GM23338 (cell line): ENCODE measurements around the gene KANK3. TPM values are rescaled to one million over a fixed set of nuclear protein-coding genes. Genes with fewer than 3 reads are reported as not detected.
A peak's percentile ranks its signal among the peaks of the same experiment; 100 is the strongest.

Experiments used
- ATAC-seq: fragments of 200-7000 bp; cut with Tn5 transposase; 3 replicates; pipeline ENCODE4 v1.9.1; 2020
- DNase-seq: peaks from one replicate; pipeline ENCODE4 v3.0.0-alpha.2; 2015; ENCODE audit warnings: low spot score
- H2AFZ ChIP-seq: fragments of 200-600 bp; sonication (generic); 2 replicates; pipeline ENCODE4 v1.8.0; 2016; ENCODE audit warnings: antibody characterized with exemption, mild to moderate bottlenecking, moderate library complexity
- H3F3A ChIP-seq: fragments of 200-600 bp; sonication (generic); replicated peaks from 2 replicates; pipeline ENCODE4 v1.8.0; 2017; ENCODE audit warnings: antibody characterized with exemption, mixed run types, low read depth
- H3K27ac ChIP-seq: fragments of 200-600 bp; sonication (generic); 2 replicates; pipeline ENCODE4 v1.6.1; 2016; ENCODE audit warnings: low read depth
- H3K27me3 ChIP-seq: fragments of 200-600 bp; sonication (generic); 2 replicates; pipeline ENCODE4 v1.8.0; 2016; ENCODE audit warnings: mild to moderate bottlenecking, mixed run types, moderate library complexity; ENCODE audit not compliant: insufficient read depth
- H3K36me3 ChIP-seq: fragments of 200-600 bp; sonication (generic); 2 replicates; pipeline ENCODE4 v1.8.0; 2016; ENCODE audit warnings: mild to moderate bottlenecking; ENCODE audit not compliant: insufficient read depth
- H3K4me1 ChIP-seq: fragments of 200-600 bp; sonication (generic); 2 replicates; pipeline ENCODE4 v1.8.0; 2016; ENCODE audit warnings: mild to moderate bottlenecking, moderate library complexity; ENCODE audit not compliant: insufficient read depth
- H3K4me2 ChIP-seq: fragments of 200-600 bp; sonication (generic); 2 replicates; pipeline ENCODE4 v1.7.1; 2017; ENCODE audit warnings: mixed run types
- H3K4me3 ChIP-seq: fragments of 200-600 bp; sonication (generic); 2 replicates; pipeline ENCODE4 v1.6.1; 2016; ENCODE audit warnings: mixed run types
- H3K79me2 ChIP-seq: fragments of 200-600 bp; sonication (generic); replicated peaks from 2 replicates; pipeline ENCODE4 v1.8.0; 2017; ENCODE audit warnings: mild to moderate bottlenecking; ENCODE audit not compliant: insufficient read depth
- H3K9me2 ChIP-seq: fragments of 200-600 bp; sonication (generic); 2 replicates; pipeline ENCODE4 v1.8.0; 2017; ENCODE audit not compliant: insufficient read depth
- H4K20me1 ChIP-seq: fragments of 200-600 bp; sonication (generic); replicated peaks from 2 replicates; pipeline ENCODE4 v1.8.0; 2017; ENCODE audit warnings: mild to moderate bottlenecking; ENCODE audit not compliant: insufficient read depth
- H3K27ac Mint-ChIP-seq: 2 replicates; pipeline ENCODE4 v1.8.0; 2020; ENCODE audit warnings: inconsistent platforms, mild to moderate bottlenecking, moderate library complexity, mixed read lengths
- H3K27me3 Mint-ChIP-seq: 3 replicates; pipeline ENCODE4 v1.8.0; 2022; ENCODE audit warnings: low read depth, mild to moderate bottlenecking, moderate library complexity, mixed read lengths, inconsistent platforms; ENCODE audit not compliant: insufficient read depth, poor library complexity
- H3K36me3 Mint-ChIP-seq: 3 replicates; pipeline ENCODE4 v1.8.0; 2021; ENCODE audit warnings: low read depth, mild to moderate bottlenecking, inconsistent platforms, moderate library complexity, mixed read lengths
- H3K4me1 Mint-ChIP-seq: 3 replicates; pipeline ENCODE4 v1.8.0; 2020; ENCODE audit warnings: mild to moderate bottlenecking, inconsistent platforms, mixed read lengths
- H3K4me3 Mint-ChIP-seq: 3 replicates; pipeline ENCODE4 v1.8.0; 2021; ENCODE audit warnings: moderate library complexity, mild to moderate bottlenecking, inconsistent platforms, mixed read lengths
- H3K9me3 Mint-ChIP-seq: 3 replicates; pipeline ENCODE4 v1.8.0; 2020; ENCODE audit warnings: moderate library complexity, mild to moderate bottlenecking, inconsistent platforms, mixed read lengths
- EZH2 ChIP-seq: fragments of 200-600 bp; sonication (generic); IDR thresholded peaks from one replicate; pipeline ENCODE4 v1.8.0; 2017; ENCODE audit warnings: antibody characterized with exemption, mild to moderate bottlenecking, low read depth; ENCODE audit not compliant: unreplicated experiment
- EZH2phosphoT487 ChIP-seq: fragments of 200-600 bp; sonication (generic); IDR thresholded peaks from one replicate; pipeline ENCODE4 v1.8.1; 2018; ENCODE audit warnings: antibody characterized with exemption; ENCODE audit not compliant: unreplicated experiment
- JUNB ChIP-seq: IDR thresholded peaks from one replicate; pipeline ENCODE4 v1.6.1; 2016; ENCODE audit warnings: antibody characterized with exemption; ENCODE audit not compliant: unreplicated experiment
- NANOG ChIP-seq: IDR thresholded peaks from 2 replicates; pipeline ENCODE4 v1.6.1; 2016; ENCODE audit warnings: antibody characterized with exemption, borderline replicate concordance
- POLR2AphosphoS5 ChIP-seq: IDR thresholded peaks from 2 replicates; pipeline ENCODE4 v1.6.1; 2016; ENCODE audit warnings: antibody characterized with exemption, low read depth
- REST ChIP-seq: IDR thresholded peaks from one replicate; pipeline ENCODE4 v1.6.1; 2018; ENCODE audit warnings: antibody characterized with exemption; ENCODE audit not compliant: unreplicated experiment
- STAT1 ChIP-seq: IDR thresholded peaks from one replicate; pipeline ENCODE4 v1.6.1; 2016; ENCODE audit warnings: antibody characterized with exemption; ENCODE audit not compliant: unreplicated experiment
- ZNF114 ChIP-seq: fragments of 250-450 bp; sonication (Bioruptor Pico); IDR thresholded peaks from 2 replicates; pipeline ENCODE4 v1.5.0; 2020; ENCODE audit warnings: mild to moderate bottlenecking, moderate library complexity
- ZNF331 ChIP-seq: fragments of 250-450 bp; sonication (Bioruptor Pico); IDR thresholded peaks from 2 replicates; pipeline ENCODE4 v1.5.0; 2020; ENCODE audit warnings: low read depth, mild to moderate bottlenecking, moderate library complexity
- polyA plus RNA-seq: library from polyadenylated mRNA; unstranded; fragments of >200 nt; fragmentation: Nextera tagmentation; extraction: Ambion mirVana; gene quantifications from 2 replicates; pipeline ENCODE4 v1.2.1, GENCODE V29; 2016
- total RNA-seq: library from RNA; depleted of rRNA; stranded (reverse); fragments of >200 nt; shearing (Covaris generic); gene quantifications from 2 replicates; pipeline ENCODE4 v1.2.3, GENCODE V29; 2014
- TF ChIP-seq, protein P1 (sequence below): IDR thresholded peaks from 2 replicates; pipeline ENCODE4 v1.6.1; 2016; ENCODE audit warnings: antibody characterized with exemption
- TF ChIP-seq, protein P2 (sequence below), 2 experiments: fragments of 200-600 bp in 1 of 2; sonication (generic) in 1 of 2; conservative IDR thresholded peaks; 2 replicates each; pipeline versions ENCODE4 v1.5.1 to v1.6.1; 2016 to 2017; ENCODE audit warnings: antibody characterized with exemption in 2 of 2, low read depth in 2 of 2, mild to moderate bottlenecking in 2 of 2, moderate library complexity in 1 of 2

Gene KANK3
- total and polyA plus RNA-seq, 2 experiments from 2014 or later = 2.0 to 9.3 TPM

GRCh38 chr19:8307400-8307964 lies 35.6 kb downstream of the KANK3 start:
- Mint-ChIP-seq H3K4me1 (peaks cover 13% of the 10 kb centered on the region), H3K9me3 (no peaks in the 10 kb centered on the region), H3K27ac (peak overlapping the region; percentile 92), H3K36me3 (peaks cover 43% of the 10 kb centered on the region), H3K4me3 (peak overlapping the region; percentile 90), H3K27me3 (peaks cover 14% of the 10 kb centered on the region)
- peaks cover 2% of the 10 kb centered on the region; the same call in 1 of the 2 replicates for H4K20me1 ChIP-seq
- H3K9me2 ChIP-seq = no peaks in the 10 kb centered on the region
- H2AFZ ChIP-seq = peak overlapping the region; percentile 91
- peaks cover 17% of the 10 kb centered on the region for H3K79me2 ChIP-seq
- H3K27me3 ChIP-seq = no peaks in the 10 kb centered on the region
- peaks cover 11% of the 10 kb centered on the region; the same call in 1 of the 2 replicates for H3K4me1 ChIP-seq
- TF ChIP-seq ZNF331 (CRISPR knock-in tag) = no peak
- TF ChIP-seq STAT1 = no peak
- no peak for TF ChIP-seq REST
- H3K36me3 ChIP-seq = no peaks in the 10 kb centered on the region; the same call in 1 of the 2 replicates
- peak overlapping the region; percentile 74 for H3K4me2 ChIP-seq
- H3K4me3 ChIP-seq = peak overlapping the region; percentile 91
- peaks cover 14% of the 10 kb centered on the region for H3F3A ChIP-seq
- DNase-seq = peak; percentile 45
- peak; percentile 34 for ATAC-seq
- H3K27ac ChIP-seq = no peak overlapping the region

- no peak overlapping the region for H3K27ac Mint-ChIP-seq
- peak overlapping the region; percentile 74 for H3K4me2 ChIP-seq
- TF ChIP-seq EZH2 (no peak), POLR2AphosphoS5 (no peak), NANOG (no peak), ZNF114 (no peak), STAT1 (no peak), JUNB (no peak), EZH2phosphoT487 (no peak), ZNF331 (CRISPR knock-in tag) (no peak)
- TF ChIP-seq, protein P1, sequence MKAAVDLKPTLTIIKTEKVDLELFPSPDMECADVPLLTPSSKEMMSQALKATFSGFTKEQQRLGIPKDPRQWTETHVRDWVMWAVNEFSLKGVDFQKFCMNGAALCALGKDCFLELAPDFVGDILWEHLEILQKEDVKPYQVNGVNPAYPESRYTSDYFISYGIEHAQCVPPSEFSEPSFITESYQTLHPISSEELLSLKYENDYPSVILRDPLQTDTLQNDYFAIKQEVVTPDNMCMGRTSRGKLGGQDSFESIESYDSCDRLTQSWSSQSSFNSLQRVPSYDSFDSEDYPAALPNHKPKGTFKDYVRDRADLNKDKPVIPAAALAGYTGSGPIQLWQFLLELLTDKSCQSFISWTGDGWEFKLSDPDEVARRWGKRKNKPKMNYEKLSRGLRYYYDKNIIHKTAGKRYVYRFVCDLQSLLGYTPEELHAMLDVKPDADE = no peak
- TF ChIP-seq, protein P2, sequence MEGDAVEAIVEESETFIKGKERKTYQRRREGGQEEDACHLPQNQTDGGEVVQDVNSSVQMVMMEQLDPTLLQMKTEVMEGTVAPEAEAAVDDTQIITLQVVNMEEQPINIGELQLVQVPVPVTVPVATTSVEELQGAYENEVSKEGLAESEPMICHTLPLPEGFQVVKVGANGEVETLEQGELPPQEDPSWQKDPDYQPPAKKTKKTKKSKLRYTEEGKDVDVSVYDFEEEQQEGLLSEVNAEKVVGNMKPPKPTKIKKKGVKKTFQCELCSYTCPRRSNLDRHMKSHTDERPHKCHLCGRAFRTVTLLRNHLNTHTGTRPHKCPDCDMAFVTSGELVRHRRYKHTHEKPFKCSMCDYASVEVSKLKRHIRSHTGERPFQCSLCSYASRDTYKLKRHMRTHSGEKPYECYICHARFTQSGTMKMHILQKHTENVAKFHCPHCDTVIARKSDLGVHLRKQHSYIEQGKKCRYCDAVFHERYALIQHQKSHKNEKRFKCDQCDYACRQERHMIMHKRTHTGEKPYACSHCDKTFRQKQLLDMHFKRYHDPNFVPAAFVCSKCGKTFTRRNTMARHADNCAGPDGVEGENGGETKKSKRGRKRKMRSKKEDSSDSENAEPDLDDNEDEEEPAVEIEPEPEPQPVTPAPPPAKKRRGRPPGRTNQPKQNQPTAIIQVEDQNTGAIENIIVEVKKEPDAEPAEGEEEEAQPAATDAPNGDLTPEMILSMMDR (conservative IDR thresholded peaks at IDR 0.05; ENCODE audit: low read depth in 2 of 2) = no peak
These were observed 36.6 kb downstream of the KANK3 start for GRCh38 chr19:8306235-8307054.

More at GRCh38 chr19:8306235-8307054, 36.6 kb downstream of the KANK3 start:
- peaks cover 14% of the 10 kb centered on the region for H3F3A ChIP-seq
- DNase-seq = no peak
- H3K4me1 Mint-ChIP-seq = peaks cover 13% of the 10 kb centered on the region
- H3K27ac ChIP-seq = no peak overlapping the region
- peak overlapping the region; percentile 90 for H3K4me3 Mint-ChIP-seq
- no peaks in the 10 kb centered on the region for H3K9me3 Mint-ChIP-seq
- H3K27me3 ChIP-seq = no peaks in the 10 kb centered on the region
- H3K36me3 ChIP-seq = no peaks in the 10 kb centered on the region; the same call in 1 of the 2 replicates
- H3K79me2 ChIP-seq = peaks cover 17% of the 10 kb centered on the region
- peaks cover 11% of the 10 kb centered on the region; the same call in 1 of the 2 replicates for H3K4me1 ChIP-seq
- ATAC-seq = no peak
- H3K9me2 ChIP-seq = no peaks in the 10 kb centered on the region
- H3K4me3 ChIP-seq = peak overlapping the region; percentile 91
- no peak overlapping the region for H2AFZ ChIP-seq
- H4K20me1 ChIP-seq = no peaks in the 10 kb centered on the region; the same call in 1 of the 2 replicates
- peaks cover 46% of the 10 kb centered on the region for H3K36me3 Mint-ChIP-seq
- peaks cover 15% of the 10 kb centered on the region for H3K27me3 Mint-ChIP-seq
